Measurements from ENCODE around the gene CX3CL1. TPM values are rescaled to one million over a fixed set of nuclear protein-coding genes. Genes with fewer than 3 reads are reported as not detected.

The CX3CL1 gene
- total RNA-seq, 4 donors from 2014 or later = 12.8 to 25.1 (median 13.6) TPM

DNA sequence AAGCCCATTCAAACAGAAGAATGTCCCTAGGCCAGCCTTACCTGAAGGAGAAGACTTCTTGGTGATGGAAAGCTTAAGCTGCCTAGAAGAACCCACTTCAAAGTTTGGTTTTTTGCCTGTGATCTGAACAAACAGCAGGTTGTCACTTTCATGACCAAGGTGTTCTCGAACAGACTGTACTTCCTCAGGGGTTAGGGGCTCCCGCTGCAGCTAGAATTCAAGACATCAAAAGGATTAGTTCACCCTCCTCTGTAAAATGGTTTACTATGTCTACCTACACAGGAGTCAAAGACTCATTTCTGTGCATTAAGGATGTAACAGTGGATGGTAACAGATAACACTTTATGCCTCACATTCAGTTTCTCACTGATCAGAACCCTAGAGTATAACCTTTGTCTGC, 61.7 kb downstream of the CX3CL1 start:
- H3K36me3 ChIP-seq = peaks cover 96% of the 10 kb centered on the region
- TF ChIP-seq EP300 (IDR thresholded peaks at IDR 0.05) = no peak
- no peak for TF ChIP-seq POLR2AphosphoS5 (IDR thresholded peaks at IDR 0.05)
- TF ChIP-seq POLR2A (IDR thresholded peaks at IDR 0.05) = no peak
- TF ChIP-seq, protein P1, sequence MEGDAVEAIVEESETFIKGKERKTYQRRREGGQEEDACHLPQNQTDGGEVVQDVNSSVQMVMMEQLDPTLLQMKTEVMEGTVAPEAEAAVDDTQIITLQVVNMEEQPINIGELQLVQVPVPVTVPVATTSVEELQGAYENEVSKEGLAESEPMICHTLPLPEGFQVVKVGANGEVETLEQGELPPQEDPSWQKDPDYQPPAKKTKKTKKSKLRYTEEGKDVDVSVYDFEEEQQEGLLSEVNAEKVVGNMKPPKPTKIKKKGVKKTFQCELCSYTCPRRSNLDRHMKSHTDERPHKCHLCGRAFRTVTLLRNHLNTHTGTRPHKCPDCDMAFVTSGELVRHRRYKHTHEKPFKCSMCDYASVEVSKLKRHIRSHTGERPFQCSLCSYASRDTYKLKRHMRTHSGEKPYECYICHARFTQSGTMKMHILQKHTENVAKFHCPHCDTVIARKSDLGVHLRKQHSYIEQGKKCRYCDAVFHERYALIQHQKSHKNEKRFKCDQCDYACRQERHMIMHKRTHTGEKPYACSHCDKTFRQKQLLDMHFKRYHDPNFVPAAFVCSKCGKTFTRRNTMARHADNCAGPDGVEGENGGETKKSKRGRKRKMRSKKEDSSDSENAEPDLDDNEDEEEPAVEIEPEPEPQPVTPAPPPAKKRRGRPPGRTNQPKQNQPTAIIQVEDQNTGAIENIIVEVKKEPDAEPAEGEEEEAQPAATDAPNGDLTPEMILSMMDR (IDR thresholded peaks at IDR 0.05) = no peak
- H3K4me3 ChIP-seq = no peak overlapping the region
- no peaks in the 10 kb centered on the region for H3K4me1 ChIP-seq
- H3K27ac ChIP-seq = no peak overlapping the region
- DNase-seq (ENCODE audit: low spot score in 2 of 2) = no peak
- WGBS = 91% methylated on average over 2 of the region's 2 CpGs
- H3K27me3 ChIP-seq = no peaks in the 10 kb centered on the region
- no peaks in the 10 kb centered on the region for H3K9me3 ChIP-seq

Other genes starting within 250 kb of the CX3CL1 start
- 100 to 1,000 TPM in 1 of 4 donors, 10 to 100 TPM in 3; 47.1 to 109 (median 60.3) TPM for gene PSME3IP1, start 186.5 kb upstream of the CX3CL1 start, total RNA-seq
- gene RSPRY1, start 186.2 kb upstream of the CX3CL1 start, total RNA-seq = 10 to 100 TPM; 16.3 to 48.3 (median 35.2) TPM
- gene ARL2BP, start 127.2 kb upstream of the CX3CL1 start, total RNA-seq = 10 to 100 TPM; 27.8 to 66.2 (median 51.0) TPM
- 100 to 1,000 TPM in 3 of 4 donors, 10 to 100 TPM in 1; 34.7 to 215 (median 205) TPM for gene PLLP, start 87.8 kb upstream of the CX3CL1 start, total RNA-seq
- gene CCL22, start 13.7 kb upstream of the CX3CL1 start, total RNA-seq = 10 to 100 TPM in 1 of 4 donors, 1 to 10 TPM in 3; 1.5 to 11.7 (median 3.3) TPM
- gene CCL17, start 32.3 kb downstream of the CX3CL1 start, total RNA-seq = 1 to 10 TPM in 1 of 4 donors, not detected in 3; 2.6 TPM
- 10 to 100 TPM; 32.2 to 40.0 (median 35.7) TPM for gene CIAPIN1, start 74.9 kb downstream of the CX3CL1 start, total RNA-seq
- 10 to 100 TPM; 45.7 to 60.1 (median 48.8) TPM for gene COQ9, start 75.0 kb downstream of the CX3CL1 start, total RNA-seq
- 10 to 100 TPM; 65.0 to 80.3 (median 72.0) TPM for gene POLR2C, start 90.2 kb downstream of the CX3CL1 start, total RNA-seq
- gene DOK4, start 114.0 kb downstream of the CX3CL1 start, total RNA-seq = 10 to 100 TPM; 29.8 to 66.8 (median 51.3) TPM
- 10 to 100 TPM in 1 of 4 donors, 1 to 10 TPM in 3; 7.1 to 11.5 (median 8.5) TPM for gene CCDC102A, start 164.1 kb downstream of the CX3CL1 start, total RNA-seq
- gene ADGRG5, start 170.2 kb downstream of the CX3CL1 start, total RNA-seq = under 1 TPM in 3 of 4 donors, not detected in 1; 0.16 to 0.53 (median 0.16) TPM

Measured in suprapubic skin (tissue), 4 donors.